DMS 273 (cell line): ENCODE measurements around the gene PASD1.
"Not testable (repeated sequence)": the region's sequence is repeated elsewhere in the genome, so short reads cannot be mapped to it uniquely, and the experiment has no call there.

Experiments used
- DNase-seq: peaks from one replicate; lab custom pipeline; 2025; ENCODE audit not compliant: unreplicated experiment; lab: John Stamatoyannopoulos, UW

Gene PASD1

GRCh38 chrX:151563449-151563848 lies at the start of gene PASD1:
PASD1 (plus strand) TSS chrX:151563675; CDS start chrX:151601554, 37,879 bp downstream.
- no peak for DNase-seq

- DNase-seq = no peak
Observed at GRCh38 chrX:151515237-151515636, 48.2 kb upstream of the PASD1 start.

- DNase-seq = no peak
Observed at GRCh38 chrX:151516538-151517187, 46.8 kb upstream of the PASD1 start.

GRCh38 chrX:151517421-151517820 lies 46.1 kb upstream of the PASD1 start:
- no peak for DNase-seq

- DNase-seq = no peak
Observed at GRCh38 chrX:151523351-151523750, 40.1 kb upstream of the PASD1 start.

GRCh38 chrX:151536571-151536970 lies 26.9 kb upstream of the PASD1 start:
- peak; percentile 28 for DNase-seq

GRCh38 chrX:151537572-151537971 lies 25.9 kb upstream of the PASD1 start:
- DNase-seq = no peak

GRCh38 chrX:151538190-151539122 lies 25.0 kb upstream of the PASD1 start:
- DNase-seq = peak; percentile 36

GRCh38 chrX:151543706-151544105 lies 19.8 kb upstream of the PASD1 start:
- DNase-seq = peak; percentile 24

- DNase-seq = not testable (repeated sequence)
Observed at GRCh38 chrX:151546226-151546625, 17.2 kb upstream of the PASD1 start.

- not testable (repeated sequence) for DNase-seq
Observed at GRCh38 chrX:151551176-151551575, 12.3 kb upstream of the PASD1 start.

- no peak for DNase-seq
Observed at GRCh38 chrX:151552743-151553142, 10.7 kb upstream of the PASD1 start.

GRCh38 chrX:151555301-151555700 lies 8.2 kb upstream of the PASD1 start:
- not testable (repeated sequence) for DNase-seq

- DNase-seq = not testable (repeated sequence)
Observed at GRCh38 chrX:151562485-151562884, 990 bp upstream of the PASD1 start.

GRCh38 chrX:151563003-151563402 lies 472 bp upstream of the PASD1 start:
- DNase-seq = not testable (repeated sequence)

GRCh38 chrX:151564035-151564434 lies 560 bp downstream of the PASD1 start:
- DNase-seq = no peak

GRCh38 chrX:151566872-151567271 lies 3.4 kb downstream of the PASD1 start:
- not testable (repeated sequence) for DNase-seq

GRCh38 chrX:151570561-151570960 lies 7.1 kb downstream of the PASD1 start:
- no peak for DNase-seq

- not testable (repeated sequence) for DNase-seq
Observed at GRCh38 chrX:151593384-151593783, 29.9 kb downstream of the PASD1 start.

- DNase-seq = peak; percentile 28
Observed at GRCh38 chrX:151596282-151596681, 32.8 kb downstream of the PASD1 start.

GRCh38 chrX:151604931-151605330 lies 41.5 kb downstream of the PASD1 start:
- no peak for DNase-seq

GRCh38 chrX:151609222-151609621 lies 45.7 kb downstream of the PASD1 start:
- no peak for DNase-seq
